Measurements from ENCODE around the gene SCAMP2. TPM values are rescaled to one million over a fixed set of nuclear protein-coding genes. Genes with fewer than 3 reads are reported as not detected.

SCAMP2 gene
- total RNA-seq, 3 donors from 2014 or later (not counting 1 experiment from before 2014, with no cell fraction given): 78.8 to 101 (median 92.8) TPM

DNA sequence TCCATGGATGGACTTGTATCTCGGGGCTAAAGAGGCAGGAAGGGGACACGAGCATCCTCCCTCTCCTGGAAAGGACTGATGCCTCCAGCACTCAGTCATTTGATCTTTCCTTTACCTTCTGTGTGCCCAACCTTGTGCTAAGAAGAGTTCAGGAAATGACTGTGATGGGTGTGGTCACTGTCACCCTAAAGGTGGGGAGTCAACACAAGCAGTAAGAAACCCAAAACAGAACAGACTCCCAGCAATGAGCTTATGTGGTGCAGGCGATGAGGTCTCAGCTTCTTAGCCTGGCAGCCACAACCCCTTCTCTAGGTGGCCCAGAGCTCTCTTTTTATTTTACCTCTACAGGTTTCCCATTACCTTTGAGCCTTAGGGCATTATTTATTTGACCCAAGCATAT is 20.5 kb upstream of the SCAMP2 start:
- H3K27ac ChIP-seq (ENCODE audit: low read length): peak overlapping the region; percentile 27
- TF ChIP-seq, protein P1, sequence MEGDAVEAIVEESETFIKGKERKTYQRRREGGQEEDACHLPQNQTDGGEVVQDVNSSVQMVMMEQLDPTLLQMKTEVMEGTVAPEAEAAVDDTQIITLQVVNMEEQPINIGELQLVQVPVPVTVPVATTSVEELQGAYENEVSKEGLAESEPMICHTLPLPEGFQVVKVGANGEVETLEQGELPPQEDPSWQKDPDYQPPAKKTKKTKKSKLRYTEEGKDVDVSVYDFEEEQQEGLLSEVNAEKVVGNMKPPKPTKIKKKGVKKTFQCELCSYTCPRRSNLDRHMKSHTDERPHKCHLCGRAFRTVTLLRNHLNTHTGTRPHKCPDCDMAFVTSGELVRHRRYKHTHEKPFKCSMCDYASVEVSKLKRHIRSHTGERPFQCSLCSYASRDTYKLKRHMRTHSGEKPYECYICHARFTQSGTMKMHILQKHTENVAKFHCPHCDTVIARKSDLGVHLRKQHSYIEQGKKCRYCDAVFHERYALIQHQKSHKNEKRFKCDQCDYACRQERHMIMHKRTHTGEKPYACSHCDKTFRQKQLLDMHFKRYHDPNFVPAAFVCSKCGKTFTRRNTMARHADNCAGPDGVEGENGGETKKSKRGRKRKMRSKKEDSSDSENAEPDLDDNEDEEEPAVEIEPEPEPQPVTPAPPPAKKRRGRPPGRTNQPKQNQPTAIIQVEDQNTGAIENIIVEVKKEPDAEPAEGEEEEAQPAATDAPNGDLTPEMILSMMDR (IDR thresholded peaks at IDR 0.05): no peak
- no peaks in the 10 kb centered on the region for H3K27me3 ChIP-seq (ENCODE audit: control insufficient read depth, insufficient read depth, low read length)
- no peaks in the 10 kb centered on the region for H3K9me3 Mint-ChIP-seq
- H3K36me3 ChIP-seq (ENCODE audit: control insufficient read depth, insufficient read depth, low read length): peaks cover 2% of the 10 kb centered on the region
- 58% methylated on average over 3 of the region's 3 CpGs for WGBS (ENCODE audit: insufficient coverage)
- no peaks in the 10 kb centered on the region for H3K9me3 ChIP-seq (ENCODE audit: control insufficient read depth, insufficient read depth, low read length)
- no peak overlapping the region for H3K4me3 ChIP-seq (ENCODE audit: low read length)
- peak in 1 of 2 donors; percentile 76 for DNase-seq
- intact Hi-C loops (cut with micrococcal nuclease): no loop called here
- no peaks in the 10 kb centered on the region for H3K36me3 Mint-ChIP-seq
- H3K27me3 Mint-ChIP-seq (ENCODE audit: low read depth in 2 of 2): no peaks in the 10 kb centered on the region
- H3K4me1 ChIP-seq (ENCODE audit: control insufficient read depth, insufficient read depth, low read length): peaks cover 42% of the 10 kb centered on the region
- H3K4me1 Mint-ChIP-seq: peaks cover 27 to 36% of the 10 kb centered on the region in 2 donors
- peak overlapping the region; percentile 76 for H3K4me3 Mint-ChIP-seq
- peak in 1 of 3 donors; percentile 17 for ATAC-seq
- peak overlapping the region; percentile 75 to 85 for H3K27ac Mint-ChIP-seq

DNA sequence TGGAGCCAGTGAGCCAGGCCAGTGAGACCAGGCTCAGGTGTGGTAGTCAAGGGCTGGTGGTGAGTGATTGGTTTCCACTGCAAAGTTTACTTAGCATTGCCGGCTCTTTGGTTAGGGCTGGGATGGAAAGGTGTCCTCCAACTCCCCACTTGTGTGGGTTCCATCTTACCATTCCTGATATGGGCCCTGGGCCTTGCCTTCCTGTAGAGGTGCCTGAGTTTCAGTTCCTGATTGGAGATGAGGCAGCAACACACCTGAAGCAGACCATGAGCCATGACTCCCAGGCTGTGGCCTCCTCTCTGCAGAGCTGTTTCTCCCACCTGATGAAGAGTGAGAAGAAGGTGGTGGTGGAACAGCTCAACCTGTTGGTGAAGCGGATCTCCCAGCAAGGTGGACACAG is 19.8 kb upstream of the SCAMP2 start:
- Histone ChIP-seq H3K27ac (ENCODE audit: low read length) (peak overlapping the region; percentile 27), H3K4me3 (ENCODE audit: low read length) (no peak overlapping the region), H3K36me3 (ENCODE audit: control insufficient read depth, insufficient read depth, low read length) (no peaks in the 10 kb centered on the region), H3K4me1 (ENCODE audit: control insufficient read depth, insufficient read depth, low read length) (peaks cover 42% of the 10 kb centered on the region), H3K27me3 (ENCODE audit: control insufficient read depth, insufficient read depth, low read length) (no peaks in the 10 kb centered on the region), H3K9me3 (ENCODE audit: control insufficient read depth, insufficient read depth, low read length) (no peaks in the 10 kb centered on the region)
- Mint-ChIP-seq H3K27me3 (ENCODE audit: low read depth in 2 of 2) (no peaks in the 10 kb centered on the region), H3K27ac (peak overlapping the region in 1 of 2 donors; percentile 75), H3K9me3 (no peaks in the 10 kb centered on the region), H3K4me1 (peaks cover 27 to 36% of the 10 kb centered on the region in 2 donors), H3K36me3 (no peaks in the 10 kb centered on the region), H3K4me3 (no peak overlapping the region)
- DNase-seq (no peak), ATAC-seq (no peak)
- WGBS (ENCODE audit: insufficient coverage): 92% methylated on average over 2 of the region's 2 CpGs
- intact Hi-C loops (cut with micrococcal nuclease): no loop called here
- TF ChIP-seq, protein P1 (IDR thresholded peaks at IDR 0.05): no peak

DNA sequence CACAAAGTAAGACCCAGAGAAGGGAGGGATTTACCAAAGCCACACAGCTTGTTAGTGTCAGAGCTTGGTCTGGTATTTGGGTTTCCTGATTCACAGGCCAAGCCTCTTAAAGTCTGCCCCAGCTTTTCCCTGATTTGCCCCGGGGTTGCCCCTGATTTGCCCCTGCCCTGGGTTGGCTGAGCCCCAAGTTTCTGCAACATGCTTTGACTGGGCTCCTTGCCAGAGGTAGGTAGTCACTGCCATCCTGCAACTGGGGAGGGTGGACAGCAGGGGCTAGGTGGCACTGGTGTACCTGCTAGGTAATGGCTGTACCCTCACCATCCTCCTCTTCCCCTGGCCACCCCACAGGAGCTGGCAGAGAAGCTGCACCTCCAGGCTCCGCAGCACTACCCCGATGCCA is 19.1 kb upstream of the SCAMP2 start:
- intact Hi-C loops (cut with micrococcal nuclease): no loop called here
- H3K27me3 Mint-ChIP-seq (ENCODE audit: low read depth in 2 of 2): no peaks in the 10 kb centered on the region
- WGBS (ENCODE audit: insufficient coverage): 88% methylated on average over 3 of the region's 3 CpGs

More for the DNA sequence above, 19.1 kb upstream of the SCAMP2 start:
- Histone ChIP-seq H3K36me3 (ENCODE audit: control insufficient read depth, insufficient read depth, low read length) (no peaks in the 10 kb centered on the region), H3K27me3 (ENCODE audit: control insufficient read depth, insufficient read depth, low read length) (no peaks in the 10 kb centered on the region), H3K4me3 (ENCODE audit: low read length) (no peak overlapping the region), H3K27ac (ENCODE audit: low read length) (no peak overlapping the region), H3K4me1 (ENCODE audit: control insufficient read depth, insufficient read depth, low read length) (peaks cover 42% of the 10 kb centered on the region), H3K9me3 (ENCODE audit: control insufficient read depth, insufficient read depth, low read length) (no peaks in the 10 kb centered on the region)
- Mint-ChIP-seq H3K4me1 (peaks cover 27 to 36% of the 10 kb centered on the region in 2 donors), H3K36me3 (no peaks in the 10 kb centered on the region), H3K4me3 (no peak overlapping the region), H3K9me3 (no peaks in the 10 kb centered on the region), H3K27ac (peak overlapping the region; percentile 26 to 75)
- ATAC-seq: no peak
- no peak for DNase-seq
- TF ChIP-seq, protein P1 (IDR thresholded peaks at IDR 0.05): no peak

All from natural killer cell (primary cell).